Middle frontal gyrus (tissue), 1 donor: ENCODE data around the gene DCAF8.

Experiments
- DNase-seq: peaks from one replicate; pipeline ENCODE4 v3.0.0-alpha.2; 2015; ENCODE audit warnings: low spot score; ENCODE audit errors: extremely low spot score

Gene DCAF8

GRCh38 chr1:160227034-160227433, 35.3 kb downstream of the DCAF8 start:
- no peak for DNase-seq

- DNase-seq, result no peak
Observed at GRCh38 chr1:160226623-160227022, 35.7 kb downstream of the DCAF8 start.

DNA sequence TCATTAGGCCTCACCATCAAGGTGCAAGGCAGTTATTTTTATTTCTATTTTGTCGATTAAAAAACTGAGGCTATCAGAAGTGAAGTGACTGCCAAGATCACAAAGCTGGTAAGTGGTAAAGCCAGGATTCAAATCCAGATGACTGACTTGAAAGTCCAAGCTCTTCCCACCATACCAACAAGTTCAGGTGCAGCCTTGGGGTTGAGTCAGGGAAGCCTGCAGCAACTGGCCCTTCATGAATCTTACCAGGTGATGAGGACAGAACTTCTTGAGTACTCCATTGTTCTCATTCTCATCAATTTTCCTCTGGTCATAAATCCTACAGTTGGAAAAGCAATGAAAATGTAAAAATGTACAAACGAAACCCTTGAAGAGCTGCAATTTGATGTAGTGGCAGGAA, 37.0 kb downstream of the DCAF8 start:
- no peak for DNase-seq

- no peak for DNase-seq
Observed at GRCh38 chr1:160224606-160225005, 37.7 kb downstream of the DCAF8 start.

GRCh38 chr1:160222546-160222945, 39.8 kb downstream of the DCAF8 start:
- DNase-seq, result no peak

DNA sequence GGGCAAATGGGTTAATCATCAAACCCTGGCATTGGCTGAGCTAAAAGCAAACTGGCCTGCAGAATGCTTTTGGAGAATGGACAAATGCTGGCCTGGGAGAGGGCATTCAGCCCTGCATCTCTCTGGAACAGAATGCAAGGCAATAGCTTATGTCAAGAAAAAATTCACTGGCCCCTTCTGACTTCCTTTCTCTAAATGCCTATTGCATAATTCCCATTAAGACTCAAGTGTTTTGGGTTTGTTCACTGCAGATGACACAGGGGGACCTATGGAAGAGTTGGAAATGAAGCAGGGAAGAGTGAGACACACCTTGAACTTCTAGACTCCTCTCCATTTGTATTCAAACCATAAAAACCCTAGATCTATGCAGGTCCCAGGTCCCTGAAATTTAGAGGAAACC, 41.3 kb downstream of the DCAF8 start:
- DNase-seq, result no peak

GRCh38 chr1:160220301-160220700, 42.0 kb downstream of the DCAF8 start:
- DNase-seq, result no peak

- DNase-seq, result no peak
Observed at GRCh38 chr1:160219062-160219929, 43.1 kb downstream of the DCAF8 start.

DNA sequence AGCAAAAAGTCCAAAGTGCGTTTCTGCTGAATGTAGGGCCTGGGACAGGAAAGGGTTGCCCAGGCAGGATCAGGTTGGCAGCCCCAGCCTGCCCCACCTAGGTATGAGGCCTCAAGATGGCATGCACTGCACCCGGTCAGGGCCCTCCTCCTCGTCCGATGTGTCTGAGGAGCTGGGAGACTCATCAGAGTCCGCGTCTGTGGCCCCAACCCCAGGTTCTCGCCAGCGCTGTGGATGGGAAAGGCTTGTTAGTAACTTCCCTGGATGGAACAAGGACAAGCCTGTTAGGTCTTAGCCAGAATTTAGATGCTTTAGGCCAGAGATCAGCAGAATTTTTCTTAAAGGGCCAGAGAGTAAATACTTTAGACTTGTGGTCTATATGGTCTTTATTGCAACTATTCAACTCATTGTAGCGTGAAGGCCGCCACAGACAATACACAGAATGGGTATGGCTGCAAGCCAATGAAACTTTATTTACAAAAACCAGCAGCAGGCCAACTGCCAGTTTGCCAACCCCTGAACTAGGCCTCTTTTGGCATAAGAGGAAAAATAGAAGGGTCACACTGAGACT, 44.8 kb downstream of the DCAF8 start:
- DNase-seq, result no peak

DNA sequence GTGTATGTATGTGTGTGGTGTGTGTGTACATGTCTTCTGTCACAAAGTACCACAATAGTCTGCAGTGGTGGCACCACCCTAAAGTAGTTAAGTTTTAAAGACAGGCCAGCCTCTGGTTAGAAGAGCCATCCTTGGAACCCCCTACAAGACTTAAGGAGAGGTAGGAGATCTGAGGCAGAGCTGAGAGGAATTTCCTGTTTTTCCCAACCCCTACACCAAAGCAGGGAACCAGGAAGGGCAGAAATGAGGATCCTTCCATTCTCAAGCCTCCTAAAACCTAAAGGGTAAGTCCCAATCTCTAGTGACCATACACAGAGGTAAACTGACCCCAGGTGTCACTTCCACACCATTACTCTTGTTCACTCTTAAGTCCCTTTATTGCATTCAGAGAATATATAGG, 46.0 kb downstream of the DCAF8 start:
- DNase-seq, result no peak

DNA sequence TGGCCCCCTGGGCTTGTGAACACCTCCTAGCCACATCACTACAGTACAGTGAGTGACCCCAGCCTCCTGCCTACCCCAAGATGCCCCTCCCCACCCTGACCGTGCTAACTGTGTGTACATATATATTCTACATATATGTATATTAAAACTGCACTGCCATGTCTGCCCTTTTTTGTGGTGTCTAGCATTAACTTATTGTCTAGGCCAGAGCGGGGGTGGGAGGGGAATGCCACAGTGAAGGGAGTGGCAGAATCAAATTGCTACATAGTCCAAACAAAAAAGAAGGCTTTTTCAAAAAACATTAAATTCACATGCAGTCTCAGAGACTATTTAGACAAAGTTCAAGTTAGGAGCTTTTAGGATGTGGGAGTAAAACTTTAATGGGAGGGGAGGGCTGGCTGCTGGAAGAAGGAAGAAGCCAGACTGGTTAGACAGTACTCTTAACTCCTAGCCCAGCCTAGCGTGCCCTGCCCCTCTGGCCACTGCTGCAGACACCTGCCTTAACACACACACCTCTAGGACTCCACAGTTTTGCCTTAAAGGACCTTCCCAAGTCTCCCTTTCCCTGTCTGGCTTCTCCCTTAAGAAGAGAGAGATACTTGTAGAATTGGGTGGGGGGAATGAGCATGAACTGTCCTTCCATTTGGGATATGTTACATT, 47.7 kb downstream of the DCAF8 start:
- DNase-seq, result no peak

DNA sequence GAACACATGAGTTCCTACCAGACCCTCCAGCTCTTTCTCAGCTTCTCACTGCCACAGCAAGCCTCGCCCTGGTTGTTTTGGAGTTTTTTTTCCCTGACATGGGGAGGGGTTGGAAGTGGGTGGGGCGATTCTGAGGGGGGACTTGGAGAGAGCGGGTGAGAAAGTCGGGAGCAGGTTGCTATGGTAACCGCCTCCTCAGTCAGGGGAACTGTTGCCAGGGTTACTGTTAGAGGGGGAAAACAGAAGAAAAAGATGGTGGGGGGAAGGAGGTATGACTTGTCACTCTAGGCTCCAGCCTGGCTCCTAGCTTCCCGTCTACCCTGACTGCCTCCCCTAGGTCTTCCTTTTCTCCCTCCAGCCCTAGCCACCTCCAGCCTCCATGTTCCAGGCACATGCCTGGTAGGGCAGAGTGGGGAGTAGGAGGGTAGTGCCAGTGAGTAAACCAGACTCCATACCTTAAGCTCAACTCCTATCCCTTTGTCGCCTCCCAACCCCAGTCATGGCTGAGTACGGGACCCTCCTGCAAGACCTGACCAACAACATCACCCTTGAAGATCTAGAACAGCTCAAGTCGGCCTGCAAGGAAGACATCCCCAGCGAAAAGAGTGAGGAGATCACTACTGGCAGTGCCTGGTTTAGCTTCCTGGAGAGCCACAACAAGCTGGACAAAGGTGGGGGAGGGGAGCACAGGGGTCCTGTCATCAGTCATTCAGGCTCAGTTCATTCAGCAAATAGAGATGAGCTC, 51.1 kb downstream of the DCAF8 start:
- DNase-seq, result no peak

- DNase-seq, result no peak
Observed at GRCh38 chr1:160210561-160210960, 51.8 kb downstream of the DCAF8 start.

DNA sequence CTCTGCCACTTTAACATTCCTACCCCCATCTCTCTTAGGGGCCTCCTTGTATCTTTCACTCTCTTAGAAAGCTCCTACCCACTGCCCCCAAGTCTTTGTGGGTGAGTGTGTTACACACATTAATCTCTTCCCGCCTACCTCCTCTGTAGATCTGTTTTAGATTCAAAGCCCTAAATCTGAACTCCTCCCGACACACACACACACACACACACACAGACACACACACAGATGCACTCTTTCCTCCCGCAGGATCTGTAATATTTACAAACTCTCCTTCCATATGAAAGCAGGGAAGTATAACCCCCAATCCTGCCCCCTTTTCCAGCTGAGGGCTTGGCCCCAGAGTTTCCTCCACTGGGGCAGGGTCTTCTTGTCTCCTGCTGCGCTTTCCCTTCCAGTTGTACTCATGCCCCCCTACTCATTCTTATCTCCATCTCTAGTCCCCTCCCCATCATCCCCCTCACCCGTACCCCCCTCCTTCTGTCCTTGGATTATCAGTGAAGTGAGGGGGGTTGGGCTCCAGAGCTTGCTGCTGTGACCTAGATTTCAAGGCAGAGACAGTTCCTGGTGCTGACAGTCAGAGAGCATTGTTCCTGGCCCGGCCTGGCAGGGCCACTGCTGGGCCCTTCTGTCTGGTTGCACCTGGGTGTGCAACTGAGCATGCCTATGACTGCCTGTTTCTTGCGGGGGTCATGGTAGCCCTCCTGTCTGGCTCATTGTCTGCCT, 52.9 kb downstream of the DCAF8 start:
- no peak for DNase-seq

DNA sequence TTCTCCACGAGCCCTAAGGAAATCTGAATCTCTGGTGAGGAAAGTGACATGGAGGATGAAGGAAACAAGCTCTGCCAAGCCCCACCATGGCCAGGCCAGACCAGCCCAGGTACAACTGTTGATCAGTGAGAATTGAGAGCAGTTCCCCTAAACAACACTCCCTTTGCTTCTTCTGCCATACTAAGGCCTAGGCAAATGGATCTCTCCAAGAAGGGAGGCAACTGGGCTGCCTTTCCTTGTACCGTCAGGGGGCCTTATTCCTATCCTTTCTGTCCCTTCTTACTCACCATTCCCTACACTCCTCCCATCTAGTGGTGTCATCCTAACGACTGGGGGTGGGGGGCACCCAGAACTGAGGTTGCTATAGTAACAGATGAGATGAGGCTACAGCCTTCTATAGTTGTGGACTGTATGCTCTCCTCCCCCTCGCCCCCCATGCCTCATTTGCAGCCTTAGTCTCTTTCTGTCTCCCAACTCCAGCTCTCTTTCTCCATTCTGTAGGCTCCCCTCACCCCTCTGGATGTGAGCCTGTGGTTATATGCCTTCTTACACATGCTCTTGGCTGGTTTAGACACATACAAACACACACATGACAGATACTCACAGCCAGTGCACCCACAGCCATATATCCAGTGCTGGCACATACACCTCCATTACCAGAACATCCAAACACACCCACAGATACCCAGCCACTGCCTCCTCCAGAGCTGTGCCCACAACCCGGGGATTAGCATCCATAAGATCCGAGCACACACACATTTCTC, 53.6 kb downstream of the DCAF8 start:
- DNase-seq, result no peak

- DNase-seq, result no peak
Observed at GRCh38 chr1:160207771-160208556, 54.4 kb downstream of the DCAF8 start.

- DNase-seq, result no peak
Observed at GRCh38 chr1:160207118-160207650, 55.2 kb downstream of the DCAF8 start.

- DNase-seq, result no peak
Observed at GRCh38 chr1:160206421-160207117, 55.8 kb downstream of the DCAF8 start.

- no peak for DNase-seq
Observed at GRCh38 chr1:160206036-160206389, 56.3 kb downstream of the DCAF8 start.
